Measurements from ENCODE around the gene KLHL3. TPM values are rescaled to one million over a fixed set of nuclear protein-coding genes. Genes with fewer than 3 reads are reported as not detected.
A peak's percentile ranks its signal among the peaks of the same experiment; 100 is the strongest.

KLHL3 gene
- total RNA-seq, 4 donors from 2014 or later: 22.5 to 35.7 (median 27.5) TPM

DNA sequence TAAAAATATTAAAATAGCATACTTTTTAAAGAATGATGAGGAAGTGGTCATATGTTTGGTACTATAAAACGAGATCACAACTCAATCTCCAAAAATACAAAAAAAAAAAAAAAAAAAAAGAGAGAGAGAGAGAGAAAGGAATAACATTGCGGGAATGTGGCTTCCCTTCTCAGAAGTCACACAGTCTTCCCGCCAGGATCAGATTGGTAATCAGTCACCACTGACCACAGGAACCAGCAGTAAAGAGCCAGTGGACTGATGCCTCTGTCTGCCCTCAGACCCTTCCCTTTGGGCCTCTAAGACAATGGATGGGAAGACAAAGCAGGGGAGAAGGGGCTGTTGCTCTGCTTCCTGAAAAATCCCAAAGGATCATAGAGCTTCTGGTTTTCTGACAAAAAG, 104.9 kb downstream of the KLHL3 start:
- 55 to 67% methylated on average over 3 of the region's 3 CpGs for WGBS, 2 donors

DNA sequence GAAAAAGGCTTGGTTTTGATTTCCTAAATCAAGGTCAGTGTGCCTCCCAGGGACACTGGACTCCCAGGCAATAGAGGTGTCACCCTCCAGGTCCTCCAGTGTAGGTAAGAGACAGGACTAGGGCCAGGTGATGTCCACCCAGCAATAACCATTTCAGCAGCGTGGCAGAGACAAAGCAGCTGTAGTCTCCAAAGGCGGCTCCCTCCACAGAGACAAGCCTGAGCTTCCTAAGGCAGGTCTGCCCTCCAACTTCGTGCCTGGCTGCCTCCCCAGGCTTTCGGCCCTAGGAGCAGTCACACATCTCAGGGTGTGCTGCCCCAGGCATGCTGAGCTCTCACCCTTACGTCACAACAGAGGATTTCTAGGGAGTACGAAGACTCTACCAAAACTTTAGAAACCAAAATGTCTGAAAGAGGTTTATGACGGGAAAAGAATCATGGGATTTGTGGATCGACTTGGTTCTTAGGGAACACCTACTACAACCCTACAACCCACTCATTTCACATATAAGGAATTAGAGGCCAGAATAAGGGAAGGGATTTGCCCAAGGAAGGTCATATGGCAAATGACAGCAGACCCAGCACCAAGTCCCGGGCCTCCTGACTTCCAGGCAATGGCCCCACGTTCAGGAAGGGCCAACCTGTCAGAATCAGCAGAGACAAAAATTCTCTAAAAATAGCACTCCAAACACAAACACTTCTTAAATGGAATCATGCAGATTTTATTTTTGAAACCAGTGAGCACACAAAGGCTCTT, 105.5 kb downstream of the KLHL3 start:
- Histone ChIP-seq H3K4me3 (no peak overlapping the region), H3K4me1 (peaks cover 0 to 12% (median 4%) of the 10 kb centered on the region in 4 donors)
- no peak for DNase-seq (ENCODE audit: low spot score in 2 of 2)

More for the DNA sequence above, 104.9 kb downstream of the KLHL3 start:
- Histone ChIP-seq H3K9me3 (peaks cover 0 to 3% (median 0%) of the 10 kb centered on the region in 4 donors), H3K4me1 (peaks cover 0 to 17% (median 4%) of the 10 kb centered on the region in 4 donors), H3K4me3 (no peak overlapping the region), H3K27ac (peak overlapping the region in 1 of 4 donors; percentile 72), H3K36me3 (peaks cover 0 to 7% (median 0%) of the 10 kb centered on the region in 3 donors), H3K27me3 (no peaks in the 10 kb centered on the region)
- DNase-seq (ENCODE audit: low spot score in 2 of 2): no peak
- TF ChIP-seq, protein P1, sequence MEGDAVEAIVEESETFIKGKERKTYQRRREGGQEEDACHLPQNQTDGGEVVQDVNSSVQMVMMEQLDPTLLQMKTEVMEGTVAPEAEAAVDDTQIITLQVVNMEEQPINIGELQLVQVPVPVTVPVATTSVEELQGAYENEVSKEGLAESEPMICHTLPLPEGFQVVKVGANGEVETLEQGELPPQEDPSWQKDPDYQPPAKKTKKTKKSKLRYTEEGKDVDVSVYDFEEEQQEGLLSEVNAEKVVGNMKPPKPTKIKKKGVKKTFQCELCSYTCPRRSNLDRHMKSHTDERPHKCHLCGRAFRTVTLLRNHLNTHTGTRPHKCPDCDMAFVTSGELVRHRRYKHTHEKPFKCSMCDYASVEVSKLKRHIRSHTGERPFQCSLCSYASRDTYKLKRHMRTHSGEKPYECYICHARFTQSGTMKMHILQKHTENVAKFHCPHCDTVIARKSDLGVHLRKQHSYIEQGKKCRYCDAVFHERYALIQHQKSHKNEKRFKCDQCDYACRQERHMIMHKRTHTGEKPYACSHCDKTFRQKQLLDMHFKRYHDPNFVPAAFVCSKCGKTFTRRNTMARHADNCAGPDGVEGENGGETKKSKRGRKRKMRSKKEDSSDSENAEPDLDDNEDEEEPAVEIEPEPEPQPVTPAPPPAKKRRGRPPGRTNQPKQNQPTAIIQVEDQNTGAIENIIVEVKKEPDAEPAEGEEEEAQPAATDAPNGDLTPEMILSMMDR (IDR thresholded peaks at IDR 0.05): no peak
- TF ChIP-seq POLR2A (IDR thresholded peaks at IDR 0.05): no peak
- no peak for TF ChIP-seq EP300 (IDR thresholded peaks at IDR 0.05)

GRCh38 chr5:137629646-137630045, 106.2 kb downstream of the KLHL3 start:
- WGBS, 2 donors: 8 to 9% methylated on average over 4 of the region's 4 CpGs
- H3K4me3 ChIP-seq: no peak overlapping the region

More for the DNA sequence above, 105.5 kb downstream of the KLHL3 start:
- 77 to 79% methylated on average over 9 to 10 of the region's 10 CpGs for WGBS, 2 donors
- H3K27me3 ChIP-seq: no peaks in the 10 kb centered on the region
- peaks cover 0 to 3% (median 0%) of the 10 kb centered on the region in 4 donors for H3K9me3 ChIP-seq
- no peak for TF ChIP-seq POLR2A (IDR thresholded peaks at IDR 0.05)
- TF ChIP-seq, protein P1 (IDR thresholded peaks at IDR 0.05): no peak
- TF ChIP-seq EP300 (IDR thresholded peaks at IDR 0.05): no peak
- H3K27ac ChIP-seq: peak overlapping the region in 2 of 4 donors; percentile 18 to 72
- peaks cover 0 to 11% (median 0%) of the 10 kb centered on the region in 3 donors for H3K36me3 ChIP-seq

GRCh38 chr5:137627706-137628105, 108.2 kb downstream of the KLHL3 start:
- H3K36me3 ChIP-seq: peaks cover 0 to 18% (median 0%) of the 10 kb centered on the region in 3 donors
- H3K4me3 ChIP-seq: no peak overlapping the region
- TF ChIP-seq POLR2A (IDR thresholded peaks at IDR 0.05) (no peak), EP300 (IDR thresholded peaks at IDR 0.05) (no peak)
- TF ChIP-seq, protein P1 (IDR thresholded peaks at IDR 0.05): no peak
- WGBS, 2 donors: 83 to 93% methylated on average over 3 of the region's 3 CpGs
- H3K9me3 ChIP-seq: peaks cover 0 to 3% (median 0%) of the 10 kb centered on the region in 4 donors
- no peak for DNase-seq (ENCODE audit: low spot score in 2 of 2)
- no peaks in the 10 kb centered on the region for H3K27me3 ChIP-seq
- H3K27ac ChIP-seq: no peak overlapping the region
- H3K4me1 ChIP-seq: peaks cover 0 to 18% (median 4%) of the 10 kb centered on the region in 4 donors

More at GRCh38 chr5:137629646-137630045, 106.2 kb downstream of the KLHL3 start:
- no peak for DNase-seq (ENCODE audit: low spot score in 2 of 2)
- H3K27me3 ChIP-seq: no peaks in the 10 kb centered on the region
- TF ChIP-seq EP300 (IDR thresholded peaks at IDR 0.05): no peak
- no peak for TF ChIP-seq POLR2A (IDR thresholded peaks at IDR 0.05)
- TF ChIP-seq, protein P1 (IDR thresholded peaks at IDR 0.05): peak; percentile 82 to 89 (median 87)
- peak overlapping the region in 1 of 4 donors; percentile 18 for H3K27ac ChIP-seq
- peaks cover 0 to 12% (median 4%) of the 10 kb centered on the region in 4 donors for H3K4me1 ChIP-seq
- H3K9me3 ChIP-seq: peaks cover 0 to 3% (median 0%) of the 10 kb centered on the region in 4 donors
- peaks cover 0 to 18% (median 0%) of the 10 kb centered on the region in 3 donors for H3K36me3 ChIP-seq

GRCh38 chr5:137627293-137627692, 108.6 kb downstream of the KLHL3 start:
- WGBS, 2 donors: 47 to 52% methylated on average over 3 of the region's 3 CpGs
- Histone ChIP-seq H3K36me3 (peaks cover 0 to 18% (median 0%) of the 10 kb centered on the region in 3 donors), H3K4me3 (no peak overlapping the region), H3K27ac (no peak overlapping the region), H3K4me1 (peaks cover 0 to 22% (median 4%) of the 10 kb centered on the region in 4 donors), H3K9me3 (peaks cover 0 to 3% (median 0%) of the 10 kb centered on the region in 4 donors), H3K27me3 (no peaks in the 10 kb centered on the region)
- no peak for DNase-seq (ENCODE audit: low spot score in 2 of 2)
- TF ChIP-seq, protein P1 (IDR thresholded peaks at IDR 0.05): no peak
- TF ChIP-seq EP300 (IDR thresholded peaks at IDR 0.05): no peak
- no peak for TF ChIP-seq POLR2A (IDR thresholded peaks at IDR 0.05)
